ENCODE data around the gene CYSLTR2. TPM values are rescaled to one million over a fixed set of nuclear protein-coding genes. Genes with fewer than 3 reads are reported as not detected.

CYSLTR2 gene
- total and polyA plus RNA-seq, 2 of the 8 experiments (the other 6 are each of a cell fraction or from before 2014, with no cell fraction given): not detected

- no peak overlapping the region for H3K4me2 ChIP-seq (ENCODE audit: insufficient read depth in 1 of 2, low read depth in 2 of 2, low read length in 2 of 2)
- no peak overlapping the region for H4K5ac ChIP-seq (ENCODE audit: insufficient read length, low read depth, low read length)
- WGBS, 2 experiments (ENCODE audit: extremely low coverage in 1 of 2, insufficient coverage in 1 of 2, insufficient read length in 1 of 2, insufficient replicate concordance in 2 of 2, low coverage in 1 of 2, low lambda C conversion rate in 2 of 2, missing lambda C conversion rate in 1 of 2): 91% methylated on average over 2 of the region's 2 CpGs; no CpG with 5 or more reads in 1 of the 2 experiments
- no peak overlapping the region for H2AFZ ChIP-seq (ENCODE audit: low read length)
- H2BK15ac ChIP-seq (ENCODE audit: low read length): no peak overlapping the region
- H4K8ac ChIP-seq (ENCODE audit: extremely low read depth, insufficient read depth, low read length): no peak overlapping the region
- H3K36me3 ChIP-seq (ENCODE audit: control insufficient read depth in 2 of 4, insufficient read depth in 4 of 4, low read length in 3 of 4): no peaks in the 10 kb centered on the region
- H3K4me1 ChIP-seq (replicated peaks in 1 of 4; ENCODE audit: control insufficient read depth in 3 of 4, insufficient read depth in 4 of 4, low read length in 3 of 4): peaks cover 0 to 2% (median 0%) of the 10 kb centered on the region in 4 experiments; a peak in 1 of 7 replicates
- no peaks in the 10 kb centered on the region for H4K20me1 ChIP-seq (replicated peaks in 1 of 2; ENCODE audit: control insufficient read depth in 1 of 2, insufficient read depth in 2 of 2, low read length in 2 of 2)
- H3K18ac ChIP-seq (ENCODE audit: extremely low read depth, low read length): no peak overlapping the region
- H3K79me2 ChIP-seq (ENCODE audit: control insufficient read depth in 1 of 2, insufficient read depth in 2 of 2, low read length in 2 of 2): no peaks in the 10 kb centered on the region
- H2BK20ac ChIP-seq (ENCODE audit: low read length): no peak overlapping the region
- H3K9me3 ChIP-seq (ENCODE audit: insufficient read depth in 2 of 2, low read depth in 1 of 2, low read length in 1 of 2): no peaks in the 10 kb centered on the region; a peak in 1 of 4 replicates
- no peak for FAIRE-seq
- no peak overlapping the region for H3K4me3 ChIP-seq (ENCODE audit: extremely low read depth in 1 of 4, insufficient read depth in 2 of 4, low read depth in 3 of 4, low read length in 4 of 4)
- no peak overlapping the region for H3K14ac ChIP-seq (ENCODE audit: insufficient read length)
- no peak overlapping the region for H2BK120ac ChIP-seq (replicated peaks; ENCODE audit: low read depth, low read length)
- H3K23me2 ChIP-seq (ENCODE audit: low read depth, low read length): no peaks in the 10 kb centered on the region
- H3K27me3 ChIP-seq (replicated peaks in 1 of 4; ENCODE audit: control insufficient read depth in 3 of 4, extremely low read depth in 1 of 4, insufficient read depth in 3 of 4, low read length in 3 of 4): no peaks in the 10 kb centered on the region
- CTCF ChIA-PET (ENCODE audit: partially characterized antibody): no interaction called here
- no peak overlapping the region for H3K4ac ChIP-seq (replicated peaks; ENCODE audit: insufficient read length, low read depth, low read length)
- H2BK12ac ChIP-seq (ENCODE audit: low read depth, low read length): no peak overlapping the region
- H2AK5ac ChIP-seq (ENCODE audit: low read depth, low read length): no peak overlapping the region
- H4K91ac ChIP-seq (replicated peaks; ENCODE audit: insufficient read length, low read length): no peak overlapping the region
- POLR2A ChIA-PET (ENCODE audit: partially characterized antibody): no interaction called here
- TF ChIP-seq GTF2F1 (IDR thresholded peaks at IDR 0.05; ENCODE audit: borderline replicate concordance, low read depth, low read length) (no peak), FOSL1 (IDR thresholded peaks at IDR 0.05; ENCODE audit: insufficient read depth, low read depth, low read length) (no peak), PHF8 (conservative IDR thresholded peaks at IDR 0.05; ENCODE audit: low read depth, low read length) (no peak), EZH2 (IDR thresholded peaks at IDR 0.05; ENCODE audit: low read depth, low read length, severe bottlenecking) (no peak), CHD2 (IDR thresholded peaks at IDR 0.05; ENCODE audit: low read length) (no peak), ZNF274 (IDR thresholded peaks at IDR 0.05; ENCODE audit: borderline replicate concordance, extremely low read depth, low read length) (no peak), ATF2 (IDR thresholded peaks at IDR 0.05; ENCODE audit: low read length) (no peak)
- H2BK5ac ChIP-seq (ENCODE audit: low read depth, low read length): no peak overlapping the region
- H3K9ac ChIP-seq (replicated peaks in 1 of 4; ENCODE audit: extremely low read depth in 1 of 4, low read depth in 3 of 4, low read length in 3 of 4): no peak overlapping the region
- no peak overlapping the region for H3K56ac ChIP-seq (replicated peaks; ENCODE audit: insufficient read length, low read depth, low read length)
- H3K27ac ChIP-seq (ENCODE audit: low read depth, low read length): no peak overlapping the region
- no peaks in the 10 kb centered on the region for H3K79me1 ChIP-seq (ENCODE audit: low read depth, low read length)
- no peak overlapping the region for H3K23ac ChIP-seq (ENCODE audit: insufficient read length)
- no peak for DNase-seq (ENCODE audit: low read depth in 1 of 2, low spot score in 2 of 2)
Observed at GRCh38 chr13:48726711-48727110, 73.0 kb downstream of the CYSLTR2 start.
